DMS153 treated with DMSO at 0.1 percent for 48 hours (cell line): ENCODE measurements around the gene LGALS1.
"Not testable (repeated sequence)": the region's sequence is repeated elsewhere in the genome, so short reads cannot be mapped to it uniquely, and the experiment has no call there.

ENCODE experiments used
- DNase-seq: peaks from one replicate; lab custom pipeline; 2025; ENCODE audit not compliant: unreplicated experiment; lab: John Stamatoyannopoulos, UW

The LGALS1 gene

DNA sequence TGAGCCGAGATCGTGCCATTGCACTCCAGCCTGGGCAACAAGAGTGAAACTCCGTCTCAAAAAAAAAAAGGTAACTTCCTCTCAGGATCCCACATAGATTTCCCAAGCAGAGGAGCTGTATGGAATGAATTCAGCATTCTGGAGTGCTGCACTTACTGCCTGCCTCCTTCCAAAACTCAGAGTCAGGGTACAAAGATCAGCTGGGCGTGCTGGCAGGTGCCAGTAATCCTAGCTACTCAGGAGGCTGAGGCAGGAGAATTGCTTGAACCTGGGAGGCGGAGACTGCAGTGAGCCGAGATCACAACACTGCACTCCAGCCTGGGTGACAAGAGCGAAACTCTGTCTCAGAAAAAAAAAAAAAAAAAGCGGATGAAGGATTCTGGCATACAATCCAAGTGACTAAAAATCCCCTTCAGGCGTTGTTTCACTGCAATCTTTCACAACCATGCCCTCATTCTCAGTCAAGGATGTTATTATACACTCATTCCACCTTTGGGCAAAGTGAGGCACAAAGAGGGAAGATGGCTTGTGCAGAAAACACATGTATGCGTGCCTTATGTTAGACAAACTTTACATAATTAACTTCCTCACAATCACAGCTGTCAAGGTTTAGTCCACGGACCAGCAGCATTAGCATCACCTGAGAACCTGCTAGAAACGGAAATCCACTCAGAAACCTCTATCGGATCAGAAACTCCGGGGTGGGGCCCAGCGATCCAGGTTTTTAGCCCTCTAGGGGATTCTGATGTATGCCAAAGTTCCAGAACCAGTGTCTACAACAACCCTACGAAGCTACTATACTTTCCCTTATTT, 9.6 kb downstream of the LGALS1 start:
- no peak for DNase-seq

DNA sequence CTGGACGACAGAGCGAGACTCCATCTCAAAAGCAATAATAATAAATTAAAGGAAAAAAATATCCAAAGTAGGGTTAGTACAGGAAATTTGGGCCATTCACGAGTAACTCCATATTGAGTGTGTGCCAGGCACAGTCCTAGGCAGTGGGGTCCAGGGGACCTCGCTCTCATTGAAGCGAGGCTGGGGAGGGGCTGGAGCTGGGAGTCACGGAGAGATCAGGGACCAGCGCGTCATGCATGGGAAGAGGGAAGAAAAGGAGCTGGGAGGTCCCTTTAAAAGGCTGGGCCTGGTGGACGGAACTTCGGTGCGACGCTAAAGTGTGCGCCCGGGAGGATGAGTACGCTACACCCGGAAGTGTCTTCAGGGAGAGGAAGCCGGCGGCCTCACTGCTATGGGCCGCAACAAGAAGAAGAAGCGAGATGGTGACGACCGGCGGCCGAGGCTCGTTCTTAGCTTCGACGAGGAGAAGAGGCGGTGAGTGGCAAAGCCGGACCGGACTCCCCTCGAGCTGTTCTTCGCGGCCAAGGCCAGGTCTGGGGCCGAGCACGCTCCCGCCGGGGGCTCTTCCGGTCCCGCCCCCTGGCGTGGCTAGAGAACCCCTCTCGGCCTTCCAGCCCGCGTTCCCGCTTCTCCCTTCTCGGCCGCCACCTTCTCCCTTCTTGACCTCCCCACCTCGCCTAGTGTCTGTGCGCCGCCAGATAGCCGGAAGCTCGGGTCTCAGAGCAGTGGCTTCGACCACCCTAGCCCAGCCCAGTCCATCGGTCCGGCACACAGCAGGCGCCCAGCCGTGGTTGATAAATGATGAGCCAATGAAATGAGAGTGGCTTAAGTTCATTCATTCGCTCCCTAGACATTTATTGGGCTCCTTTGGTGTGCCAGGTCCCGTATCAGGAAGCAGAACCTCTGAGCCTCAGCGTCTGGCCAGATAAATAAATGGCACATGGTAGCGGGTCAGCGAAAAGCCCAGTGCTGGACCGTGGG, 10.9 kb downstream of the LGALS1 start, which contains the start of gene NOL12:
Gene NOL12, plus strand, starts transcription at position 342 of the 981 bp plus-strand sequence. Its CDS starts 50 bp downstream, at position 392.
- peak; percentile 82 for DNase-seq

- DNase-seq = no peak
Measured at GRCh38 chr22:37690407-37690806, 15.0 kb downstream of the LGALS1 start.

GRCh38 chr22:37690901-37691504, 15.6 kb downstream of the LGALS1 start:
- no peak for DNase-seq

- no peak for DNase-seq
Measured at GRCh38 chr22:37692627-37693285, 17.3 kb downstream of the LGALS1 start.

- DNase-seq = not testable (repeated sequence)
Measured at GRCh38 chr22:37694131-37694530, 18.7 kb downstream of the LGALS1 start.

DNA sequence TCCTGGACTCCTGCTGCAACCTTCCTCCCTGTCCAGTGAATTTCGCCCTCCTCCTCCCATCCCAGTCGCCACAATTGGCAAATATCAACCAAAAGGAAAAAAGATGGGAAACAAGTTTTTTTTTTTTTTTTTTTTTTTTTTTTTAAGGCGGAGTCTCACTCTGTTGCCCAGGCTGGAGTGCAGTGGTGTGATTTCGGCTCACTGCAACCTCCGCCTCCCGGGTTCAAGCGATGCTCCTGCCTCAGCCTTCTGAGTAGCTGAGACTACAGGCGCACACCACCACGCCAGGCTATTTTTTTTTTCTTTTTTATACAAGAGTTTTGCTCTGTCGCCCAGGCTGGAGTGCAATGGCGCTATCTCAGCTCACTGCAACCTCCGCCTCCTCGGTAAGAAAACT, 20.8 kb downstream of the LGALS1 start:
- DNase-seq = not testable (repeated sequence)

DNA sequence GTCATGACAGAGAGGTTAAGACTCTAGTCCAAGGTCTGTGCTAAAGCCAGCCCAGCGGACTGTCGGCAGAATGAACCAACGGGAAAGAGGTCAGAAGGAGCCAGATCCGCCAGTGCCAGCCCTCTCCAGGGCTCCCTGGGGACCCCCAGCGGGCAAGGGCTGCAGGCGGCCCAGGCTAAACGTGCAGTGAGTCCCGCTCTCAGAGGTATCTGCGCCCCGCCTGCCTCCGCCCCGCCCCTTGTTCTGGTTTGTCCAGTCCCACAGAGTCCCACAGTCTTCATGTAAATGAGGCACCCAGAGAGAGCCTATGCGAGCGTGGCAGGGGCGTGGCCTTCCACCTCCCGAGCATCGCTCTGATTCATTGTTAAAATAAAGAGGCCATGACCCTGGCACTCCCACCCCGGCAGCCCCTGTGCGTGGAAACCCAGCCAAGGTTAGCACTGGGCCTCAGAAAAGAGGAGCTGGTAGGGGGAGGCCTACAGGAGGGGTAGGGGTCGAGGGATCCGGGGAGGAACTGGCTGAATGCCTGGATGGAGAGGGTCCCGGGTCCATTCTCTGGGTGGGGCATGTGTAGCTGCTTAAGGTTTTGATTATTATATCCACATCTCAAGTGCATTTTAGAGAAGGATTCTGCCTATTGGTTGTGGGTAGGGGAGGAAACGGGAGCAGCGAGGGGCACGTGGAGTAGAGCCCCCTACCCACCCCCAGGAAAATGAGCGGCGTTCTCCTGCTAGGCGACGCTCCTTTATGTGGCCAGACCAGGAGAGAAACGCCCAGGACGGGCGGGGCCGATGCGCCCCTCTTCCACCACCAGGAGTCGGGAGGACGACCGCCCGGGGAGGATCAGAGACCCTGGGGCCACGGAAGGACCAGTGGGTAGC, 21.5 kb downstream of the LGALS1 start, which contains the start of gene TRIOBP:
Gene TRIOBP, plus strand, starts transcription at position 392 of the 881 bp plus-strand sequence. CDS start 4,318 bp downstream, outside the sequence.
- peak; percentile 86 for DNase-seq

DNA sequence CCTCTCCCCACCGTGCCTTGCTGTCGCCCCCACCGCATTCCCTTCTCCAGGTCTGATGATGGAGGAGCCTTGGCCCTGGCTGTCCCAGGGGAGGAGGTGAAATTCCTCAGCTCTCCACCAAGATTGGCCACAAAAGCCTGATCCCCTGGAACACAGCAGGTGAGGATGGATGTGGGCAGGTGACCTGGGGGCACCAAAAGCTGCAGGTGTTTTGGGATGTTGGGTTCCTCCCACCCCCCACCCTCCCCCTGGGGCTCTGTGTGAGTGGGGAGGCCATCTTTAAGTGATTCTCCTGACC, 22.1 kb downstream of the LGALS1 start:
- DNase-seq = no peak

DNA sequence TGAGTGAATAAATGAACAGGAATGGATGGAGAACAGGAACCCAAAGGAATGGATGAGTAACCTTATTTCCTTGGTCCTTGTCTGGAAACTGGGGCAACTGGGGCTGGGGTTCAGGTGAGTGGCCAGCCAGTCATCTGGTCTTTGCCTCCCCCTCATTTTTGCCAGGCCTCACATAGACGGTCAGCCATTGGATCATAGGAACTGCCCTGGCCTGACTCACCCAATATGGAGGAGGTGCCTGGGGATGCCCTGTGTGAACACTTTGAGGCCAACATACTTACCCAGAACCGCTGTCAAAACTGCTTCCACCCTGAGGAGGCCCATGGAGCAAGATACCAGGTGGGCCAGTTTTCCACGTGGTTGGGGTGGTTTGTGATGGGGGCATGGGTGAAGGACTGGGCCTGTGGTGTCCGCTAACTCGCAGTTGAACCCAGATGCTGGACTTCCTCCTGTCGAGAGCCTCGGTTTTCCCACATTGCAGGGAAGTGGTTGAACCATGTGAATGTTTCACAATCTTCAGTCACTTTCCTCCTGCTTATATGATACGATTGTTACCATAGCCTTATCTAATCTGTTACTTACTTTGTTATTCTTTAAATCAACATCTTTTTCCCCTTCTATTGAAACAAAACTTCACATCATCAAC, 25.8 kb downstream of the LGALS1 start:
- DNase-seq = no peak

- no peak for DNase-seq
Measured at GRCh38 chr22:37703906-37704305, 28.5 kb downstream of the LGALS1 start.

DNA sequence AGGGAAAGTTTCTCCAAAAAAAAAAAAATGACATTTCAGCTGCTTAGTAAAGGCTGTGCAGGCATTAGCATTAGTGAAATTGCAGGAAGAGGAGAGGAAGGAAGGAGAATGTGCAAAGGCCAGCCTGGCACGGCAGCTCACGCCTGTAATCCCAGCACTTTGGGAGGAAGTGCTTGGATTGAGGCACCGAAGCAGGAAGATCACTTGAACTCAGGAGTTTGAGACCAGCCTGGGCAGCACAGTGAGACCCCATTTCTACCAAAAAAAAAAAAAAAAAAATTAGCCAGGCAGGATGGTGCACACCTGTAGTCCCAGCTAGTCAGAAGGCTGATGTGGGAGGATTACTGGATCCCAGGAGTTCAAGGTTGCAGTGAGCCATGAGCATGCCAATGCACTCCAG, 29.2 kb downstream of the LGALS1 start:
- no peak for DNase-seq

DNA sequence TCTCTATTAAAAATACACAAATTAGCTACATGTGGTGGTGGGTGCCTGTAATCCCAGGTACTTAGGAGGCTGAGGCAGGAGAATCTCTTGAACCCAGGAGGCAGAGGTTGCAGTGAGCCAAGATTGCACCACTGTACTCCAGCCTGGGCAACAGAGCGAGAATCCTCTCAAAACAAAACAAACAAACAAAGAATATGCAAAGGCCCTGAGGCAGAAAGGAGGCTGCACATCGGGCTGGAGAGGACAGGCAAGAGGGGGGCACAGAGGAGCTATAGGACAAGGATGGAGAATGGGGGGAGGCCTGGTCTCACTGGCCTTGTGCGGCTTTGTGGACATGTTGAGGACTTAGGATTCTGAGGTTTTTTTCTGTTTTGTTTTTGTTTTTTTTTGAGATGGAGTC, 29.8 kb downstream of the LGALS1 start:
- no peak for DNase-seq

GRCh38 chr22:37708580-37709444, 33.4 kb downstream of the LGALS1 start:
- DNase-seq = peak; percentile 20

- DNase-seq = no peak
Measured at GRCh38 chr22:37709445-37709765, 34.0 kb downstream of the LGALS1 start.

DNA sequence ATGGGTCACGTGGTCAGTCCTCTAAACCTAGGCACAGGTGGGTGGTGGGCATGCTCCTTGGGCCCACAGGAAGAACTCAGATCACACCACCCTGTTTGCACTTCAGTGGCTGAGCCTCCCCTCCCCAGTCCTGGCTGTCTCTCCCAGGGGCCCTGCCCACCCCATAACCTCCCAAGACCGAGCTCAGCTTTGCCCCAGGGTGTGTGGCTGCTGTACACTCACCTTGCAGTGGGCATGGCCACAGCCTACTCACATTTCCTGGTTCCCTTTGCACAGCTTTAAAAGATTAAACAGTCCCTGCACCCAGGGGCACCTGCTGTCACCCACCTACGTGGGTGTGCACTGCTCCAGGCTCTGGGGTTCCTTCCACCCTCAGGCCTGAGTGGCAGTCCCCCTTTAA, 35.2 kb downstream of the LGALS1 start:
- DNase-seq = no peak

DNA sequence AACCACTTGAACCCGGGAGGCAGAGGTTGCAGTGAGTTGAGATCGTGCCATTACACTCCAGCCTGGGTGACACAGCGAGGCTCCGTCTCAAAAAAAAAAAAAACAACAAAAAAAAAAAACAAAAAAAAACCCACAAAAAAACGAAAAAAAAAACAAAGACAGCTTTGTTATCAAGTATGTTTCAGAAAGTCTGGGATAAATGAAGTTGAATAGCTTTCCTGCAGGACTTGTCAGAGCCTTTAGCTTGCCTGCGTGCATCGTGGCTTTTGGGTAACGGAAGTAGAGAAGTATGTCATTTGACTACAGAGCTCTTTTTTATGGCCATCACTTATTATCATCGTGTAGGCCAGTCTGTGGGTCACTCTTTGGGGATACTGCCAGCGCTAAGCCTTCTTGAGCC, 36.1 kb downstream of the LGALS1 start:
- no peak for DNase-seq

GRCh38 chr22:37713761-37714160, 38.3 kb downstream of the LGALS1 start:
- DNase-seq = no peak

DNA sequence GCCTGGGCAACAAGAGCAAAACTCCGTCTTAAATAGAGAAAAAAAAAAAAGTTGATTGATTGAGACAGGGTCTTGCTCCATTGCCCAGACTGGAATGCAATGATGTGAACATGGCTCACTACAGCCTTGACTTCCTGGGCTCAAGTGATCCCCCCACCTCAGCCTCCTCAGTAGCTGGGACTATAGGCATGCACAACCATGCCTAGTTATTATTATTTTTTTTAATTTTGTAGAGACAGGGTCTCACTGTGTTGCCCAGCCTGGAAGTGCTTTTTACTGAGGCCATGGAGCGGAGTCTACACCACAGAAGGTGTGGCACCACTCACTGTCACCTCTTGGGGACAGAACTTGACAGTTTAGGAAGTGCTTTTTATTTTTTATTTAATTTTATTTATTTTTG, 39.2 kb downstream of the LGALS1 start:
- DNase-seq = no peak
